HG02840 (cell line): ENCODE measurements around the gene FEZ2.

ENCODE experiments used
- ATAC-seq: cut with Tn5 transposase; IDR thresholded peaks from one replicate; pipeline ENCODE4 v1.9.1; 2021; ENCODE audit warnings: mild to moderate bottlenecking, moderate library complexity, moderate number of reproducible peaks; ENCODE audit not compliant: unreplicated experiment, low FRiP score

Gene FEZ2

DNA sequence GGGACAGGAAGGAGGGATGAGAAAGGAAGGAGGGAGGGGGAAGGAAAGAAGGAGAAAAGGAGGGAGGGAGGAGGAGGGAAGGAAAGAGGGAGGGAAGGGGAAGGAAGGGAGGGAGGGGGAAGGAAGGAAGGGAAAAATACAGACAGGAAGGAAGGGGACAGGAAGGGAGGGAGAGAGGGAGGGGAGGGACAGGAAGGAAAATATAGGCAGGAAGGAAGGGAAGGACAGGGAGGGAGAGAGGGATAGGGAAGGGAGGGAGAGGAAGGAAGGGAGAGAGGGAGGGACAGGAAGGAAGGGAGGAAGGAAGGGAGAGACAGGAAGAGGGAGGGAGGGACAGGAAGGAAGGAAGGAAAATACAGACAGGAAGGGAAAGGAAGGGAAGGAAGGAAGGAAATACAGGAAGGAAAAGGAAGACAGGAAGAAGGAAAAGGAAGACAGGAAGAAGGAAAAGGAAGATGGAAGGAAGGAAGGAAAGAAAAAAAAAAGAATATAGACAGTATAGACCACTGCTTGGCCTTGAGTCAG, 63.6 kb downstream of the FEZ2 start:
- no peak for ATAC-seq

DNA sequence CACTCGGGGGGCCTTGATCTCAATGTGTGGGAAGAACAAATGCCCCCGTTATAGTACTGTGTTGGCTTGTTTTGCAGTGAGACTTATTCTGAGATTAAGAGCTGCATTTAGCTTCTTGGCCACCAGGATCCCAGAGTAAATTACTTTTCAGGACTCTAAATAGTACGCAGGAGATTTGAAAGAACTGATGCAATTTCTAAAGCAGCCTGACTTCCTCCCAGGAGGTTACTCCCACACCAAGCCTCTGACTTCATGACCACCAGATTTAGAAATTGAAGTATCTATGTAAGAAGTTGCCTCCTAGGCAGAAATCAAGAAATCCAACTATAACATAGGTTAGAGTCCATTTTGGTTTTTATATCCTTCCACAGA, 67.0 kb downstream of the FEZ2 start:
- ATAC-seq: no peak

DNA sequence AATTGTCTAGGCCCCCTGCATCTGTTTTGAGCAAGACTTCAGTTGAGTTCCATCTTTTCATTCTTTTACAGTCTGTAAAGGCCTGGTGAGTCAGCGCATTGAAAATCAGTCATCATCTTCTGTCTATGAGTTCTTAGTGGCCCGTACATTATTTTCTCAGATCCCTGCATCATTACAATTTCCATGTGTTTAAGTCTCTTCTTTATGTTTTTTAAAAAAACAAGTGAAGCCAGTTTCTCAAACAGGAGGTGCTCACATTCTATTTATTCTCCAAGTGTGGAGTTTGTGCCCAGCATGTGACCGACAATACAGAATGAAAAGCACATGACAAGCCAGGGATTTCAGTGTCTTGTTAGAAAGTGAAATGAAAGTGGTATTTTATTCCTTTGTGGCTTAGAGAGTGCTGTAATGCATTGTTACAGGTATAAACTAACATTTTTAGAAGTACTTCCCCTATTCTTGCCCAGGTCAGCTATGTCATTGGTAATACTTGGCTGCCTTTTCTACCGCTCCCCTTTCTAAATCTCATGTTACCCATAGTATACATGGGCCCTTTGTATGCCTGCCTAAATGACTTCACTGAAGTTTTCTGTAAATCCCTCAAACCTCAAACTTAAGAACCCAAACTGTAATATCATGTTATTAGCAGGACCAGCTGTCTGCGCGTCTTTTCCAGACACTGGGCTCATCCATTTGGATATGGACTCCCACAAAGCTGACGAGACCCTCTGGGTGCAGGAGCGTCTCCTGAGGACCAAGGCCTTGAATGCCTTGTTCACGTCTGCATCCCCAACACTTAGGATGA, 67.6 kb downstream of the FEZ2 start:
- peak; percentile 47 for ATAC-seq

DNA sequence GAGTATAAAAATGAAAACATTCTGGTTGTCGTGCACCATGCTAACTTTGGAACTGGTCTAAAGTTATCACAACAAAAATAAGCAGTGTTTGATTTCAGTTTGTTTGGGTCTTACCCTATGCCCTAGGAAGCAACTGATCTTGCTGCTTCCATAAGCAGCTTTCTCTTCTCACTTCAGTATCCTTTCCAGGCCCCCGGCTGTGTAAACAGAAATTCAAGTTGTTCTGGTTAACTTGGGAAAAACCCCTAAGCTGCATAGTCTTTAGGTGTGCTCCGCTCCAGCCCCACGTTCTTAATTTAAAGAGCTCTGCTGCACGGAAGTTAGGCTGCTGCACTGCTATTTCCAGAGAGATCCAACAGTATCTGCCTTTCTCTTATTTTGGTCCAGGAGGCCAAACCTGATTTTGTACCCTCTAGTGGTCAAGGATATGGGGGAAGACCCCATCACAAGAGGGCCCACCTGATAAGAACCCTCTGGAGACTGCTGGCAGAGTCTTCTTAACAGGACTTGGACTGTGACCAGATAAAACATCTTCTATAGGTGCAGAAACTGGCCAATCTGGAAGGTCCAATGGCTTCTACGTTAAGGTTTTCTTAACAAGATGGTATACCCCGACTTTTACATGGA, 69.1 kb downstream of the FEZ2 start:
- ATAC-seq: no peak

DNA sequence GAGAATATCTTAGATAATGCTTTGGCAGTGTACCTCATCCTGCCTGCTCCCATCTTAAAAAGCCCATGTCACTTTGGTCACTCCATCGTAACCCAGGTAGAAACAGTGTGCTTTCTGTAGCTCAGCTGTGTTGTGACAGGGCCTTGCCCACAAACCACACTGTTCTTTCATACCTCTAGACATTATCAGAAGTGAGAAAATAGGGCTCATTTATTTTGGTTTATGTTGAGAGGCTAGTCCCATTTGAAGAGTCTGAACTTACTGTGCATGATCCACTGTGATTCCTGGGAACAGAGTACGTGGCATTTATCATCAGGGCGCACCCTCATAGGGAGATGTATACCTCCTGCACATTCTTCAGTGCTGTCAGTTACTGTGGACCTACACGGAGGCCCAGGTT, 69.7 kb downstream of the FEZ2 start:
- ATAC-seq: peak; percentile 43

DNA sequence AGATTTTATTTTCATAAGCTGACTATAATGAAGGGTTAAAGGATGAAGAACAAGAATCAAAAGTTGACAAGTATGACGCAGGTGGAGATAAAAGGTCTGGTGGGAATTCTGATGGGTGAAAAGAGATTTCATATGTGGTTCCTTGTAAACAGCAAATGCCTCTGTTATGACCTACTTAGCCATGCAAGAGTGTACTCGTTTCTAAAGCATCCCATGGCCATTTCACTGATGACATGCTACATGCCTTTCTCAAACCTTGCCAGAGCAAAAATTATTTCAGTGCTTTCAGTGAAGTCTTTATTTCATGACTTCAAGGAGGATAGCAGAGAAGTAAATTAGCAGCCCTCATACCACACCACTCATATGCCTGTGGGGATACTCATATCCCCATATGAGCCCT, 71.7 kb downstream of the FEZ2 start:
- no peak for ATAC-seq

DNA sequence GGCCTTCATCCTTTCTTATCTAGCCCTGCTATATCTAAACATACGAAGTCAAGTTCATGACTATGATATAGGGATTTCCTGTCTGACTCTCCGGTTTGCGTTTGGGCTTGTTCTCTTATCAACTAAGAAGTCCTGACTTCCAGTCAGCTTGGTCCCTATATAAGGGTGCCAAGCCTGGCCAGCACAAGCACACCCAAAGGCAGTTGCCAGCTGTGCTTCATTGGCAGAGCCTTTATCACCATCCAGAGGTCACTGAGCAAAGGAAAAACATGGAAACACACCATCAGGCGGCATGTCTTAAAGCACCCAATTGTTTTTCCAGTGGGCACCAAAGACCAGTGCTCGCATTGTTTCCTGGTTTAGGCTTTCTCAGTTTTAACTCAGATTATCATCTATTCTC, 72.7 kb downstream of the FEZ2 start:
- no peak for ATAC-seq

DNA sequence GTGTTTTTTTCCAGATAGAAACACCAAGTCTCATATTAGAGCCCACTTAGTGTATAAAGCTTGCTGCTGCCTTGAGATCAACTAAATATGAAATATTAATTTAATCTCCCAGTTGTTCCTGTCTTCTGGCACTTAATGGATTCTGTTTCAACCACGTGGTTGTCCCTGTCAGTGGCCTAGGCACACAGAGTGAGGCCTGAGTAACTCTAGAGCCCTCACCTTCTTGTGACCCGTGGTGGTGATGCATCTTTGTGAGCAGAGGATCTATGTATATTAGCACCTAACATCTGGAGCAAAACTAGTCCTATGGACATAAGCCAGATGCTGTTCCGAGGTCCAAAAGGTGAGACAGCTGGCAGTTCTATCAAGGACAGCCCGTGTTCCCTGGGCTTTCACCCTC, 74.8 kb downstream of the FEZ2 start:
- no peak for ATAC-seq

DNA sequence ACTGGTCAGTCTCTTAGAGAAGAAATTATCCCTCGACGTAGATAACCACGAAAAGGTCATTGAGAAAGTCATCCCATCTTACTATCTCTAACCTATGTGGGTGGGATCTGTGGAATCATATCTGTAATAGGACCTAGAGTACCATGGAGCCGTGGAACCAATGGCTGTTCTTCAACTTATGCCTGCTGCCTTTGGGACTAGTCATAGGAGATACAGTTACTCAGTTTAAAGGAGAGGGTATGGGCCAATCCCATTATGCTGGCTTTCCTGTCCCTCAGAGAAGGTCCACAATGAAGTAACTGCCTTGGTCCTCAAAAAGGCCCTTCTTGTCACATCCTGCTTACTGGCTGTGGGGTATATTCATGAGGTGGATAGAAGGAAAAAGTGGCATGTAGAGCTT, 77.5 kb downstream of the FEZ2 start:
- no peak for ATAC-seq

DNA sequence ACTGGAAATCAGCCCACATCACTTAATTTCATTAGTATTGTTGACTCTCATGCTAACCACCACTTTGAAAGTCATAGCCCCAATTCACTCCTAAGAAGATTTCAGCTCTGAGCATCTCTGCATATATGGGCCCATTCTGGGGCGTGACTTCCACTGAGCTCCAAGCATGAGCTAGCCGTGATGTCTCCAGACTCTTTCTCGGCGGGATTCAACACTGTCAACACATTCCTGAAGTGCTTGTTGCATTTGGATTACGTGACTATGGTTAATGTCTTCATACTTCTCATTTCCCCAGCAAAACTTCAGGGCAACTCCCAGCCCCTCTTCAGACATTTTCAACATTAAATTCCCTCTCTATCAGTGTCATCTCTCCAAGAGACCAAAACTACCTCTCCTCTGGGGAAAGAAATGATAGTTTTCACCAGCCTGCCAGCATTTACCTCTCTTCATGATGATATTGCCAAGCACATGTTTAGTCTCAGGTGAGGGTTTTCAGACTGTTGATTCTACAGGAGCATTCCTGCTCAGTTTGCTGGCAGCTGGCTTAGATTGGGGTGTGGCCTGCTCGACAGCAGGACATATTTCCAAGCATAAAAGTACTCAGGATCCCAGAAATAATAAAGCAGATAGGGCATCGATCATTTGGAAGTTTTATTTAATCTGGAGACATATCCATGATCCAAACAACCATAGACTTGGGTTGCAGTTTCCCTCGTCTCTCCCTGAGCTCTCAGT, 81.7 kb downstream of the FEZ2 start:
- no peak for ATAC-seq

DNA sequence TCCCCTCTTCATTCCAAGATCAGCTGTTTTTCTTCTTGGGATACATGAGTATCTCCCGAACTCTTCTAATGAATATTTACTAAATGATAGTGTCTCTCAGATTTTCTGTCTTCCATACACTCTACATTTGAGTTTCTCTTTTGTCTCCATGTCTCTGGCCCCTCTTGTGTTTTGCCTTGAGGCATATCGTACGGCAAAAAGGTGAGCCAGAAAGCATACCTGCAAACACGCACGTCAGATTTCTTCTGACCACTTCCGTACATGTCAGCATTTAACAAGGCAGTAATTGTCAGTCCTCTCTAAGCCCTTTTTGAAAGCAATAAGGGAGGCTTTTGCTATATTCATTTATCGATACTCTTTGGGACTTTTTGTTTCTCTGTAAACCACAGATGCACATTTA, 82.4 kb downstream of the FEZ2 start:
- no peak for ATAC-seq

DNA sequence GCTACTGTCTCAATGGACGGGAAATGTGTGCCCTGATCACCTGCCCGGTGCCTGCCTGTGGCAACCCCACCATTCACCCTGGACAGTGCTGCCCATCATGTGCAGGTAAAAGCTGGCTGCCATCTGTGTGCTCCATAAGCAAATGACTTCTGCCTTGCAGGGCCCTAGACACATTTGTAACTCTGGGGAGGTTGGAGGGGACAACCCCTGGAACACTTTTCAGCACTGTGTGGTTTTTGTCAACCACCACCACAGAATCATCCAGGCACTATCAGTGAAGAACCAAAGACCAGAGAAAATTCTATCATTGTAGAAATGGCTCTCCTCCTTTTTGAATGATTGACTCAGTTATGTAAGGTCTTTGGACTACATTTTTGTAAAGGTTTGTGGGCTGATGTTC, 84.3 kb downstream of the FEZ2 start:
- no peak for ATAC-seq

DNA sequence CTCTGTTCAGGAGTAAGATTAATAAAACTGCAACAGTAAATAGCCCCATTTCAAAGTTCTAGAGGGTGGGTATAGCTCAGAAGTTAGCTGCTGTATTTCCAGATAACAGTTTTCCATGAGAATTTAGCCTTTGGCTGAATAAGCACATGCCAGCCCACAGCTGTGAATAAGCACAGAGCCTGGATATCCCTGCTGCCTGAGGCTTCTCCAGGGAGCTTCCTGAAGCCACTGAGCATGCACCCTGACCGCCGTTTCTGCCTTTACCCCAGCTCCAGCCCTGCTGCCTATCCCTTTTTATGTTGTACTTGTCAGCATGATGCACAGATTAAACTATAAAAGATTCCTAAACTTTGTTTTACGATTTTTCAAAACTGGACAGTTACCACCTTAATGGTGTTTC, 85.3 kb downstream of the FEZ2 start:
- ATAC-seq: no peak

DNA sequence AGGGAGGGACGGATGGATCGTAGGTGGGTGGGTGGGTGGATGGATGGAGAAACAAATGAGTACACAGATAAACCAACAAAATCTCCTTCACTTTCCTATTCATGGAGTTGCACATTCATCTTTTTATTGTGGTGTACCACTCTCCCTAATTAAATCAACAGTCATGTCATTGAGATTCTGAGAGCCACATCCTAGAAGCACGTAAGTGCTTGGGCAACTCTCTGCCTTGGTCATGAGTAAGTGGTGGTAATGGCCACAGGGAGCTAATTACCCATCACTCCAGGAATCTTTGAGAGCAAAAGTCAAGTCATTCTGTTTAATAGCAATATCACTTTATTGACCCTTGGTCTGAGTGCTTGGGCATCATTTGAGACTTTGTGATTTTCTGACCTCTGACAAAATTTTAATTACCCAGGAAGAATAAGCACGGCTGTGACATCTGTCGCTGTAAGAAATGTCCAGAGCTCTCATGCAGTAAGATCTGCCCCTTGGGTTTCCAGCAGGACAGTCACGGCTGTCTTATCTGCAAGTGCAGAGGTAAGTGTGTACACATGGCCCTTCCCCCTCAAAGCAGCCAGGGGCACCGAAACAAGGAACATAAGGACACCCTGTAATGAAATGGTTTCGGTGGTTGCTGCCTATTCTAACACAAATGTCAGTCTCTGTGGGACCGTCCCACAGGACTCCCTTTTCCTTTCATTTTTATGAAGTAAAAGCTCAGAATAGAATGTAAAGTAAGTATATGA, 85.9 kb downstream of the FEZ2 start:
- ATAC-seq: no peak

DNA sequence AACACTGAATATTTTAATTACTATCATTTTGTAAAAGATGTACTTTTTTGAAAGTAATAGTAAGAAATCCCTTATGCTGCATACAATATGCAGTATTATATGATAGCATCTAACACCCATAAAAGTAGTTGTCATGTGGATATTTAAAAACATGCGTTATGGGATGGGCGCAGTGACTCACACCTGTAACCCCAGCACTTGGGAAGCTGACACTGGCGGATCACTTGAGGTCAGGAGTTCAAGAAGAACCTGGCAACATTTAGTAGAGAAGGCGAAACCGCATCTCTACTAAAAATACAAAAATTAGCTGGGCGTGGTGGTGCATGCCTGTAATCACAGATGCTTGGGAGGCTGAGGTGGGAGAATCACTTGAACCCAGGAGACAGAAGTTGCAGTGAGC, 88.9 kb downstream of the FEZ2 start:
- no peak for ATAC-seq

DNA sequence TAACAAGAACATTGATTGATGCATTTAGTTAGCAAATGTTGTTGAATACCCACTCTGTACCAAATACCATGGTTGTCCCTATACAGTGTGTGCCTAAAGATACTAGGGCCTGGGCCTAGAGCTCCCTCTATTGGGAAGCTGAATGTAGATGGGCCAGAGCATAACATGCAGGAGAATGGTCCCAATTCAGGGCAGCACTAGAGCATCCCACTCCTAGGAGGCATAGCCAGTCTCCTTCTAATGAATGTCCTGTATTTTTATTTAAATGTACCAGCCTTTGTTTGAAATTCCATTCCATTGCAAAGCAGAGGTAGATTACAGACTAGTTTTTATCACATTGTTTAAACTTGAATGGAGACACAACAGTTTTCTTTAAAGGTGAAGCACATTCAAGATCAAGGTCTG, 90.6 kb downstream of the FEZ2 start:
- peak; percentile 91 for ATAC-seq
